Adrenal gland (tissue), 12 donors: ENCODE data around the gene CAD. TPM values are rescaled to one million over a fixed set of nuclear protein-coding genes. Genes with fewer than 3 reads are reported as not detected.

Experiments used
- DNase-seq, 7 donors: peaks; one replicate each; pipeline ENCODE4 v3.0.0-alpha.2; 2019 to 2020
- H3K27ac ChIP-seq, 5 donors: fragments of 200-600 bp; sonication (generic) in 4 of 5; 1 replicate in 3 of 5; 2 replicates in 2 of 5; pipeline versions ENCODE4 v1.5.1 to v1.8.0; 2016 to 2020; ENCODE audit warnings: mild to moderate bottlenecking in 1 of 5
- H3K27me3 ChIP-seq: fragments of 200-600 bp; 2 replicates; pipeline ENCODE4 v1.8.0; 2021
- H3K36me3 ChIP-seq, 2 donors: fragments of 200-600 bp; replicated peaks in 1 of 2; 1 replicate in 1 of 2; 2 replicates in 1 of 2; pipeline versions ENCODE4 v1.5.1 to v1.8.0; 2018 to 2022
- H3K4me1 ChIP-seq, 2 donors: fragments of 200-600 bp; replicated peaks in 1 of 2; 1 replicate in 1 of 2; 2 replicates in 1 of 2; pipeline versions ENCODE4 v1.5.1 to v1.8.0; 2018 to 2021
- H3K4me3 ChIP-seq, 4 donors: fragments of 200-600 bp; sonication (generic) in 3 of 4; one replicate each; pipeline ENCODE4 v1.5.1; 2016 to 2018
- H3K9me3 ChIP-seq, 3 donors: fragments of 200-600 bp; sonication (generic) in 1 of 3; replicated peaks in 1 of 3; 1 replicate in 2 of 3; 2 replicates in 1 of 3; pipeline versions ENCODE4 v1.5.1 to v1.8.0; 2016 to 2021
- CTCF ChIP-seq, 6 experiments: fragments of 450-650 bp in 4 of 6; fragments of 200-600 bp in 2 of 6; sonication (generic) in 1 of 6; IDR thresholded peaks; 1 replicate in 5 of 6; 2 replicates in 1 of 6; pipeline versions ENCODE4 v1.5.1 to v1.8.0; 2016 to 2021; ENCODE audit warnings: antibody characterized with exemption in 6 of 6, mild to moderate bottlenecking in 2 of 6, moderate library complexity in 1 of 6
- POLR2A ChIP-seq, 2 donors: fragments of 450-650 bp; IDR thresholded peaks; one replicate each; pipeline ENCODE4 v1.6.1; 2017; ENCODE audit warnings: antibody characterized with exemption in 2 of 2, mild to moderate bottlenecking in 2 of 2, moderate library complexity in 1 of 2
- WGBS, 4 donors: extraction: QIAGEN DNeasy Blood & Tissue Kit in 2 of 4; methylation state at CpG; one replicate each; pipeline versions ENCODE4 v1.1.5 to v1.1.7; 2013 to 2017; 5-methylcytosine and 5-hydroxymethylcytosine counted together
- intact Hi-C, 2 donors: fragments of 100-400 bp; cut with DNase I; formaldehyde crosslinking; loops; one replicate each; pipeline versions ENCODE4 v1.14.1 to v1.15.0; 2022 to 2023
- polyA plus RNA-seq, 3 donors: library from polyadenylated mRNA; stranded (reverse); fragments of 200-250 nt in 2 of 3; fragments of 350-450 nt in 1 of 3; fragmentation: Illumina TruSeq in 1 of 3; extraction: RNeasy Lipid Tissue Mini Kit (QIAGEN cat#74804) in 1 of 3; gene quantifications; one replicate each; pipeline ENCODE4 v1.2.3, GENCODE V29; 2013 to 2014
- total RNA-seq, 9 donors: library from RNA; depleted of rRNA in 4 of 9; stranded (reverse); fragments of >200 nt in 4 of 9; fragments of 120-200 nt in 1 of 9; fragmentation: NEBNext Ultra II Directional in 1 of 9; extraction: Animal tissue kit (Norgen Biotek cat#: 25700) in 1 of 9; gene quantifications; one replicate each; pipeline versions ENCODE4 v1.1.0 to v1.2.4, GENCODE V29; 2013 to 2023
- donor health status: healthy with polysubstance abuse.
- donor health status: Bipolar disorder and iron deficiency.
- donor health status: DM: yes; HTN: yes; CAD: no.
- donor health status: DM: no; HTN: no; CAD: no.
- donor health status: DM: no; HTN: no; CAD: no.
- donor health status: DM: yes; HTN: yes; CAD: no.

The CAD gene
- total and polyA plus RNA-seq, 12 donors, result 8.9 to 70.5 (median 18.4) TPM

- Histone ChIP-seq H3K36me3 (peaks cover 0 to 98% of the 10 kb centered on the region in 2 donors), H3K4me3 (no peak overlapping the region), H3K27me3 (no peaks in the 10 kb centered on the region), H3K4me1 (no peaks in the 10 kb centered on the region), H3K27ac (no peak overlapping the region), H3K9me3 (no peaks in the 10 kb centered on the region)
- no peak for TF ChIP-seq POLR2A (IDR thresholded peaks at IDR 0.05)
- TF ChIP-seq CTCF (IDR thresholded peaks at IDR 0.05), result no peak
- 86 to 92% (median 88%) methylated on average over 11 to 12 of the region's 12 CpGs for WGBS, 4 donors
- intact Hi-C loops, result no loop called here
- DNase-seq, result no peak
Measured at GRCh38 chr2:27236136-27236535, 19.0 kb downstream of the CAD start.

GRCh38 chr2:27236626-27237025 is 19.5 kb downstream of the CAD start:
- Histone ChIP-seq H3K27ac (no peak overlapping the region), H3K36me3 (peaks cover 0 to 98% of the 10 kb centered on the region in 2 donors), H3K4me1 (no peaks in the 10 kb centered on the region), H3K9me3 (no peaks in the 10 kb centered on the region), H3K27me3 (no peaks in the 10 kb centered on the region), H3K4me3 (no peak overlapping the region)
- WGBS, 4 donors, result 89 to 95% (median 93%) methylated on average over 3 of the region's 3 CpGs
- TF ChIP-seq POLR2A (IDR thresholded peaks at IDR 0.05) (no peak), CTCF (IDR thresholded peaks at IDR 0.05) (no peak)
- no peak for DNase-seq
- intact Hi-C loops, result no loop called here

- H3K4me3 ChIP-seq, result no peak overlapping the region
- intact Hi-C loops, result no loop called here
- DNase-seq, result no peak
Measured at GRCh38 chr2:27237341-27237945, 20.3 kb downstream of the CAD start.

GRCh38 chr2:27238976-27239375 is 21.8 kb downstream of the CAD start:
- H3K9me3 ChIP-seq, result no peaks in the 10 kb centered on the region
- intact Hi-C loops, result no loop called here
- peaks cover 0 to 98% of the 10 kb centered on the region in 2 donors for H3K36me3 ChIP-seq
- WGBS, 4 donors, result 93 to 100% (median 98%) methylated on average over 3 to 8 of the region's 8 CpGs
- TF ChIP-seq POLR2A (IDR thresholded peaks at IDR 0.05), result no peak
- no peak for TF ChIP-seq CTCF (IDR thresholded peaks at IDR 0.05)
- H3K4me3 ChIP-seq, result no peak overlapping the region
- no peaks in the 10 kb centered on the region for H3K27me3 ChIP-seq
- no peak for DNase-seq
- no peaks in the 10 kb centered on the region for H3K4me1 ChIP-seq
- no peak overlapping the region for H3K27ac ChIP-seq

More at GRCh38 chr2:27237341-27237945, 20.3 kb downstream of the CAD start:
- WGBS, 4 donors, result 94 to 97% (median 95%) methylated on average over 11 to 15 of the region's 15 CpGs
- Histone ChIP-seq H3K27ac (no peak overlapping the region), H3K36me3 (peaks cover 0 to 98% of the 10 kb centered on the region in 2 donors), H3K27me3 (no peaks in the 10 kb centered on the region), H3K9me3 (no peaks in the 10 kb centered on the region), H3K4me1 (no peaks in the 10 kb centered on the region)
- TF ChIP-seq CTCF (IDR thresholded peaks at IDR 0.05) (no peak), POLR2A (IDR thresholded peaks at IDR 0.05) (no peak)
